Adrenal gland (tissue), 5 donors: ENCODE measurements around the gene NLGN3.

Experiments used
- CTCF ChIP-seq, 6 experiments: fragments of 450-650 bp in 4 of 6; fragments of 200-600 bp in 2 of 6; sonication (generic) in 1 of 6; IDR thresholded peaks; 1 replicate in 5 of 6; 2 replicates in 1 of 6; pipeline versions ENCODE4 v1.5.1 to v1.8.0; 2016 to 2021; ENCODE audit warnings: antibody characterized with exemption in 6 of 6, mild to moderate bottlenecking in 2 of 6, moderate library complexity in 1 of 6
- POLR2A ChIP-seq, 2 donors: fragments of 450-650 bp; IDR thresholded peaks; one replicate each; pipeline ENCODE4 v1.6.1; 2017; ENCODE audit warnings: antibody characterized with exemption in 2 of 2, mild to moderate bottlenecking in 2 of 2, moderate library complexity in 1 of 2
- donor health status: DM: no; HTN: no; CAD: no.

DNA sequence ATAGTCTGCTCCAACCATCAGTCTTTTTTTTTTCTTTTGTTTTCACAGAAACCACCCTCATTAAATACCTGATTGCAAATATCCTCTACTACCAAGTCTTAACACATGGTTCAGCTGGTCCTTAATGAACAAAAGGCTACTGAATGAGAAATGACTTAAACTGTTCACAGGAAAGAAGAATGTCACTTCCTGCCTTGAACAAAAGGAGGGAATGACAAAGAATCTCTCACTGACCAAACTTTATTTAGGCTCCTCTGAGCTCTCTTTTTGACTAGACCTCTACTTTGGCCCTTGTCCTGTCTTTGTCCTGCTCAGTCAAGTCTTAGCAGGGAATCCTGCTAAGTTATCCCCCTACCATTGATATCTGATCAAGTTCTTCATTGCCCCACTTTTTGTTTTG is 46.6 kb downstream of the NLGN3 start:
- no peak for TF ChIP-seq CTCF (IDR thresholded peaks at IDR 0.05)
- TF ChIP-seq POLR2A (IDR thresholded peaks at IDR 0.05), result no peak
